ENCODE data around the gene RBPMS2. TPM values are rescaled to one million over a fixed set of nuclear protein-coding genes. Genes with fewer than 3 reads are reported as not detected.

The RBPMS2 gene
- total RNA-seq, 1 donor from 2014 or later, result 4.8 TPM

DNA sequence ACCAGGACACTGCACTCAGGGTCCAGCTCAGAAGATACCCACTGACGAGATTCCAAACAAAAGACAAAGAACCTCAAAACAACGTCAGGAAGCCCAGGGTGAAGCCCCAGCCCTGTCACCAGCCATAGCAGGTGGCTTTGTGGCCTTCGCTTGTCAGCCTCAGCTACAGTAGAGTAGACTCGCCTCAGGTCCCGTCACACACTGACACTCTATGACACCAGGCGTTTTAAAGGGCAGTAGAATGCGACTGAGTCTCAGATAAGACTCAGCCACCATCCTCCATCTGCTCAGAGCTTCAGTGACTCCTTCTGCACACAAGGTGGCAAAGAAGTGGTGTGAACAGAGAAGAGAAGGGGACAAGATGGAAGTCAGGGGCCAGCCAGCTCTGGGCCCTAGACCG is 12.8 kb downstream of the RBPMS2 start:
- no peak overlapping the region for H3K27ac Mint-ChIP-seq (ENCODE audit: unreplicated experiment)

DNA sequence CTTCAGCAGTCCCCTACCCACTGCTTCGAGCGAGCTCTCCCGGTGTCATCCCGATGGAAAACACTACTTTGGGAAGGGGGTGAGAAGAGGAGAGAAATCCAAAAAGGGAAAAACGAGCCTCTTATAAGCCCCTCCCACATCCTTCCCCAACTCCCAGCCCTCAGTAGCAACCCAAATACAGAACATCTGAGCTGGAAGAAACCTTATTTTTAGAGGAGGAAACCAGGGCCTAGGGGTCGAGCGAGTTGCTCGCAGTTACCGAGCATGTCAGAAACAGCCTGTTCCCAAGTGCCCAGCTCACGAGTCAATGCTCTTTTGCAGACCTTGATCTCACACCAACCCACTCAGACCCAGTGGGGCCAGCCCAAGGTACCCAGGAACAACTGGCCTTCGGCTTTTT is 14.2 kb downstream of the RBPMS2 start:
- DNase-seq (ENCODE audit: extremely low spot score, unreplicated experiment), result no peak
- no peaks in the 10 kb centered on the region for H3K9me3 Mint-ChIP-seq (ENCODE audit: unreplicated experiment)
- H3K27ac Mint-ChIP-seq (ENCODE audit: unreplicated experiment), result no peak overlapping the region
- H3K36me3 Mint-ChIP-seq (ENCODE audit: unreplicated experiment), result no peaks in the 10 kb centered on the region
- TF ChIP-seq CTCF (IDR thresholded peaks at IDR 0.05), result no peak
- no peaks in the 10 kb centered on the region for H3K27me3 Mint-ChIP-seq (ENCODE audit: unreplicated experiment)
- H3K4me3 Mint-ChIP-seq (ENCODE audit: unreplicated experiment), result no peak overlapping the region
- H3K4me1 Mint-ChIP-seq (ENCODE audit: unreplicated experiment), result no peaks in the 10 kb centered on the region

More for the DNA sequence above, 12.8 kb downstream of the RBPMS2 start:
- no peaks in the 10 kb centered on the region for H3K27me3 Mint-ChIP-seq (ENCODE audit: unreplicated experiment)
- no peak for DNase-seq (ENCODE audit: extremely low spot score, unreplicated experiment)
- H3K36me3 Mint-ChIP-seq (ENCODE audit: unreplicated experiment), result no peaks in the 10 kb centered on the region
- H3K4me3 Mint-ChIP-seq (ENCODE audit: unreplicated experiment), result no peak overlapping the region
- no peaks in the 10 kb centered on the region for H3K9me3 Mint-ChIP-seq (ENCODE audit: unreplicated experiment)
- H3K4me1 Mint-ChIP-seq (ENCODE audit: unreplicated experiment), result no peaks in the 10 kb centered on the region
- no peak for TF ChIP-seq CTCF (IDR thresholded peaks at IDR 0.05)

- H3K4me3 Mint-ChIP-seq (ENCODE audit: unreplicated experiment), result no peak overlapping the region
Observed at GRCh38 chr15:64760056-64760455, 15.3 kb downstream of the RBPMS2 start.

GRCh38 chr15:64755427-64755940 is 19.9 kb downstream of the RBPMS2 start:
- H3K27me3 Mint-ChIP-seq (ENCODE audit: unreplicated experiment), result no peaks in the 10 kb centered on the region
- H3K4me3 Mint-ChIP-seq (ENCODE audit: unreplicated experiment), result no peak overlapping the region
- H3K4me1 Mint-ChIP-seq (ENCODE audit: unreplicated experiment), result no peaks in the 10 kb centered on the region
- no peaks in the 10 kb centered on the region for H3K36me3 Mint-ChIP-seq (ENCODE audit: unreplicated experiment)
- H3K27ac Mint-ChIP-seq (ENCODE audit: unreplicated experiment), result no peak overlapping the region
- TF ChIP-seq CTCF (IDR thresholded peaks at IDR 0.05), result no peak
- DNase-seq (ENCODE audit: extremely low spot score, unreplicated experiment), result no peak
- H3K9me3 Mint-ChIP-seq (ENCODE audit: unreplicated experiment), result no peaks in the 10 kb centered on the region

More at GRCh38 chr15:64760056-64760455, 15.3 kb downstream of the RBPMS2 start:
- Mint-ChIP-seq H3K36me3 (ENCODE audit: unreplicated experiment) (no peaks in the 10 kb centered on the region), H3K27ac (ENCODE audit: unreplicated experiment) (no peak overlapping the region), H3K9me3 (ENCODE audit: unreplicated experiment) (no peaks in the 10 kb centered on the region), H3K27me3 (ENCODE audit: unreplicated experiment) (no peaks in the 10 kb centered on the region), H3K4me1 (ENCODE audit: unreplicated experiment) (no peaks in the 10 kb centered on the region)
- no peak for DNase-seq (ENCODE audit: extremely low spot score, unreplicated experiment)
- no peak for TF ChIP-seq CTCF (IDR thresholded peaks at IDR 0.05)

- no peaks in the 10 kb centered on the region for H3K27me3 Mint-ChIP-seq (ENCODE audit: unreplicated experiment)
- no peak overlapping the region for H3K27ac Mint-ChIP-seq (ENCODE audit: unreplicated experiment)
- no peak for TF ChIP-seq CTCF (IDR thresholded peaks at IDR 0.05)
- H3K9me3 Mint-ChIP-seq (ENCODE audit: unreplicated experiment), result no peaks in the 10 kb centered on the region
- H3K4me1 Mint-ChIP-seq (ENCODE audit: unreplicated experiment), result no peaks in the 10 kb centered on the region
- no peak overlapping the region for H3K4me3 Mint-ChIP-seq (ENCODE audit: unreplicated experiment)
- DNase-seq (ENCODE audit: extremely low spot score, unreplicated experiment), result no peak
- H3K36me3 Mint-ChIP-seq (ENCODE audit: unreplicated experiment), result no peaks in the 10 kb centered on the region
Observed at GRCh38 chr15:64754663-64755426, 20.5 kb downstream of the RBPMS2 start.

Data from osteocyte (in vitro differentiated cells).